Measurements from ENCODE around the gene TPSD1.

DNA sequence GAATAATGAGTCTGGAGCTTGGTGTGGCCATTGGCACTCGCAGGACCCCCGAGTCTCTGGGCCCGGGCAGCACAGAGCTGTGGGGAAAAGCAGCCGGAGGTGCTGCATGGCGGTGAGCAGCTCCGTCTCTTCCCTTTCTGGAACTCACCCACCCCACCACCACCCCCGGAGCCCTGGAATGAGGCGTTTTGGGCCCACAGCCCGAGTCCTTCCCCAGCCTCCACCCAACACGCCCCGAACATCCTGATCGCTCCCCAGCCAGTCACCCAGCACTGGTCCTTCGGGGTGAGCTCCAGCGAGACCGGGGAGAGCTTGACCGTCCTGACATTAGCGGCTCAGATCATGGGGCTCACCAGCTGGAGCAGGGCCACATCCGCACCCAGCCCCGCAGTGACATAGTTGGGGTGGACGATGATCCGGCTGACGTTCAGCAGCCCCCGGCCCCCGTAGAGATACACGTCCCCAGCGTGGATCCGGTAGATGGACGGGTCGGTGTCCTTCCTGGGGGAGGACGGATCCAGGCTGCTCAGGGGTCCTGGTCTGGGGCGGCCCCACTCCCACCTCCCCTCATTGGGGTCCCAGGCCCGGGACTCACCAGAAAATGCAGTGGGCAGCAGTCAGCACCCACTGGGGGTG is 6.5 kb downstream of the TPSD1 start:
- TF ChIP-seq CTCF (IDR thresholded peaks at IDR 0.05) (no peak), MEF2A (IDR thresholded peaks at IDR 0.05; ENCODE audit: borderline replicate concordance, low read depth) (no peak), SMC3 (IDR thresholded peaks at IDR 0.05; ENCODE audit: low read depth, low read length) (no peak), NFIC (IDR thresholded peaks at IDR 0.05; ENCODE audit: borderline replicate concordance) (no peak), EZH2phosphoT487 (IDR thresholded peaks at IDR 0.05; ENCODE audit: borderline replicate concordance, low read depth) (no peak), TEAD4 (IDR thresholded peaks at IDR 0.05; ENCODE audit: borderline replicate concordance, insufficient read depth) (no peak), RAD21 (IDR thresholded peaks at IDR 0.05; ENCODE audit: low read length) (no peak)
- TF ChIP-seq, protein P1, sequence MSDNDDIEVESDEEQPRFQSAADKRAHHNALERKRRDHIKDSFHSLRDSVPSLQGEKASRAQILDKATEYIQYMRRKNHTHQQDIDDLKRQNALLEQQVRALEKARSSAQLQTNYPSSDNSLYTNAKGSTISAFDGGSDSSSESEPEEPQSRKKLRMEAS (IDR thresholded peaks at IDR 0.05; ENCODE audit: low read depth): no peak
